GM18861 (cell line): ENCODE results near the gene TEX14.

ENCODE experiments used
- ATAC-seq: cut with Tn5 transposase; IDR thresholded peaks from one replicate; pipeline ENCODE4 v1.9.1; 2021; ENCODE audit not compliant: unreplicated experiment

The TEX14 gene

DNA sequence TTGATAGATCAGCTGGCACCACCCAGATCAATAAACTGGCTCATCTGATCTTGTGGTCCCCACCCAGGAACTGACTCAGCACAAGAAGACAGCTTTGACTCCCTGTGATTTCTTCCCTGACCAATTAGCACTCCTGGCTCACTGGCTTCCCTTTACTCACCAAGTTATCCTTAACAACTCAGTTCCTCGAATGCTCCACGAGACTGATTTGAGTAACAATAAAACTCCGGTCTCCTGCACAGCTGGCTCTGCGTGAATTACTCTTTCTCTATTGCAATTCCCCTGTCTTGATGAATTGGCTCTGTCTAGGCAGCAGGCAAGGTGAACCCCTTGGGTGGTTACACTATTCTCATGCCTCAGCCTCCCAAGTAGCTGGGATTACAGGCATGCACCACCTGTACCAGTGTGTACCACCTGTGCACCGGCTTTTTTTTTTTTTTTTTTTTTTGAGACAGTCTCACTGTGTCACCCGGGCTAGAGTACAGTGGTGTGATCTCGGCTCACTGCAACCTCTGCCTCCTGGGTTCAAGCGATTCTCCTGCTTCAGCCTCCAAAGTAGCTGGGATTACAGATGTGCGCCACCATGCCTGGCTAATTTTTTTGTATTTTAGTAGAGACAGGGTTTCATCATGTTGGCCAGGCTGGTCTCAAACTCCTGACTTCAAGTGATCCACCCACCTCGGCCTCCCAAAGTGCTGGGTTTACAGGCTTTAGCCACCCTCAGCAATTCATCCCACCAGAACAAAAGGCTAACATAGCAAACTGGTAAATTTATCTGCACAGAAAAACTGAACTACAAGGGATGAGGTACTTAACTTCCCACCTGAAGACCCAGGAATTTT, 33.7 kb downstream of the TEX14 start:
- peak; percentile 12 for ATAC-seq

GRCh38 chr17:58648236-58648635, 43.6 kb downstream of the TEX14 start:
- ATAC-seq: no peak

DNA sequence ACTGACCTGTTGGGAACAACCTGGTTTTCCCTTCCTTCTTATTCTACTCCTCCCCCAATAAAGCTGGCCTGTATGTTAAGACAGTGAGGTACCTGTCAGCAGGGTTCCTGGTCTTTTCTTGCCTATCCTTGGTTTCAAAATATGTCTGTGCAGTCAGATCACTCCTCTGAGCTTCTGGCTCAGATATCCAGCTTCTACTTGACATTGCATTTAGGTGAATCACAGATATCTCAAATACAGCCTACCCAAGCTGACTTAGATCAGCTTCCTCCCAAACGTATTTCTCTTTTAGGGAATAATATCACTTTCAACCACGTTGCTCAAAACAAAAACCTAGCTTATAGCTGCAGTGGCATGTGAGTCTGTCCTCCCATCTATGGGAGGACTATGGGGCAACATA, 48.7 kb downstream of the TEX14 start:
- ATAC-seq: no peak

- no peak for ATAC-seq
These were observed 49.9 kb downstream of the TEX14 start for GRCh38 chr17:58641887-58642311.

- ATAC-seq: no peak
These were observed 51.6 kb downstream of the TEX14 start for GRCh38 chr17:58640202-58640601.

GRCh38 chr17:58639681-58640080, 52.2 kb downstream of the TEX14 start:
- ATAC-seq: no peak

DNA sequence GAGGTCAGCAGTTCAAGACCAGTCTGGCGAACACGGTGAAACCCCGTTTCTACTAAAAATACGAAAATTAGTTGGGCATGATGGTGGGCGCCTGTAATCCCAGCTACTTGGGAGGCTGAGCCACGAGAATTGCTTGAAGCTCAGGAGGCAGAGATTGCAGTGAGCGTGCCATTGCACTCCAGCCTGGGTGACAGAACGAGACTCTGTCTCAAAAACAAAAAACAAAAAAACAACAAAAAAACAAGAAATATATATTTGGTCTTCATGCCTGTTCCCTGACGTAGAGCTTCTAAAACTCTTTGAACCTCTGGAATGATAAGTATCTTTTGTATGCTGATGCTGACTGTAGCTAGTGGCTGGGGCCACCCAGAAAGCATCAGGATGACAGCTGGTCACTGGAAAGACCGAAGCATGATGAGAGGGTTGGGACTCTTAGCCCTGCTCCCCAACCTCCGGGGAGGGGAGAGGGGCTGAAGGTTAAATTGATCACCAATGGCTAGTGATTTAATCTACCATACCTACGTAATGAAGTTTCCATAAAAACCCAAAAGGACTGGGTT, 54.8 kb downstream of the TEX14 start:
- ATAC-seq: no peak

DNA sequence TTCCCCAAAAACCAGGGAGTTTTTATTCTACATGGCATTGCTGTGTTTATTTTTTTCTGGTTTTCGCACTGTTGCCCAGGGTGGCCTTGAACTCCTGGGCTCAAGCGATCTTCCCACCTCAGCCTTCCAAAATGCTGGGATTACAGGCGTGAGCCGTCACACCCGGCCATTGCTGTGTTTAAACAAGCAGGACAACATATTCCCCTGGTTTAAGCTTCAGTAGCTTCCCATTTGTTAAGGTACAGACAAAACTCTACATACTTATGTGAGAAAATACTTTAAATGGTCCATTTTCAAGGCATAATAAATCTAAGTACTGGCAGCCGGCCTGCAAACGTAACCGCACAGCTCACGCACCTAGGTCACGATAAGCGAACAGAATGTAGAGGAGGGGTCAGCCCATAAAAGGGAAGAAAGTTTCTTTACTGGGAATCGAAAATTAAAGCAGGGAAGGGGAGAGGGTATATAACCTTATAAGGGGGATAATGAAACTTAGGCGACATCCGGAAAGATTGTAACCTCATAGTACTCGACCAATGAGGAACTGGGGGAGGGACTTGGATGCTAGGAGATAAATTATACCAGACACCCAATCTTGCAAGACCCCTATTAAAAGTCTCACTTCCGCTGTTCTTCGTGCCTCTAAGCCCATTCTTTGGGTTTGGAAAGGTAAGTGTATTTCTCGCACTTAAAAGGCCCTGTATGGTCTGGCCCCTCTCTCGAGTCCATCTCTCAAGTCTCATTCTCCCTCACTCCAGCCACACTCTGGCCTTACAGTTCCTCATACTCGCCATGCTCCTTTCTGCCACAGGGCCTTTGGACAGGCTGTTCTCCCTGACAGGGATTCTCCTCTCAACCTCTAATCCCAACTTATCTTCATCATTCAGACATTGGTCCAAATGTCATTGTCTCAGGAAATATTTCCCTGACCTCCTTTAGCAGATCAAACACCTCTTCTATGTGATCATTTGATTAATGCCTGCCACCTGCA, 59.2 kb downstream of the TEX14 start:
- ATAC-seq: no peak

GRCh38 chr17:58631523-58632323, 60.1 kb downstream of the TEX14 start:
- ATAC-seq: peak; percentile 75

DNA sequence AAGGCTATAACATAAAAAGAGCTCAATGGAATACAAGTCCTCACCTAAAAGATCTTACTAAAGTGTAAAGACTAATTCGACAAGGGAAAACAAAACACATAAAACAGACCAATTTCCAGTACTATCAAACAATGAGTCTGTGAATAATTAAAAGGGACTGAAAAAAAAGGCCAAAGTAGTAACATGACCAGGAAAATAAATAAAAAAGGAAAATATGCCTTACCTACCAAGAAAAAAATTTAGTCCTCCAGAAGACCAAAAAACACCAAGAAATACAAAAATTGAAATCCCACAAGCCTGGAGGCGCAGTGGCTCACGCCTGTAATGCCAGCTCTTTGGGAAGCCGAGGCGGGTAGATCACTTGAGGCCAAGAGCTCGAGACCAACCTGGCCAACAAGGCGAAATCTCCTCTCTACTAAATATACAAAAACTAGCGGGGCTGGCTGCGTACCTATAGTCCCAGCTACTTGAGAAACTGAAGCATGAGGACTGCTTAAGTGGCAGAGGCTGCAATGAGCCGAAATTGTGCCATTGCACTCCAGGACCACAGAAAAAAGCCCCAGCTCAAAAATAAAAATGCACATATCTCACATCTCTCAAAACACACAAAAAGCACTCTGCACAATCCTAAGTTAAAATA, 60.8 kb downstream of the TEX14 start:
- no peak for ATAC-seq

GRCh38 chr17:58626905-58627304, 64.9 kb downstream of the TEX14 start:
- ATAC-seq: no peak

DNA sequence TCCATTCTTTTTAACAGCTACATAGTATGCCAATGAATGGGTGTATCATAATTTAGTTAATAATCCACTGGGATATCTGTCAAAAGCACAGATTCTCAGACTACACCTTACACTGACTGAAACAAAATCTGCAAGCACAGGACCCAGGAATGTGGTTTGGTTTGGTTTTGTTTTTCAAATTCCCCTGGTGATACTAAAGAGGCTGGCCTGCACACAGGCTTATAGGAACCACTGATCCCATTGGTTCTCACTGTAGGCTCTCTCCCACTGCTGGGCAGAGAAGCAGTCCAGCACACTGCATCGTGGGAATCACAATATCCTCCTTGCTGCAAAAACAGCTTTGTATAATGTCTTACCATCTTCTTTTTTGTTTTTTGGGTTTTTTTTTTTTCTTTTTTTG, 67.1 kb downstream of the TEX14 start:
- no peak for ATAC-seq

- peak; percentile 66 for ATAC-seq
These were observed 70.7 kb downstream of the TEX14 start for GRCh38 chr17:58621174-58621573.

DNA sequence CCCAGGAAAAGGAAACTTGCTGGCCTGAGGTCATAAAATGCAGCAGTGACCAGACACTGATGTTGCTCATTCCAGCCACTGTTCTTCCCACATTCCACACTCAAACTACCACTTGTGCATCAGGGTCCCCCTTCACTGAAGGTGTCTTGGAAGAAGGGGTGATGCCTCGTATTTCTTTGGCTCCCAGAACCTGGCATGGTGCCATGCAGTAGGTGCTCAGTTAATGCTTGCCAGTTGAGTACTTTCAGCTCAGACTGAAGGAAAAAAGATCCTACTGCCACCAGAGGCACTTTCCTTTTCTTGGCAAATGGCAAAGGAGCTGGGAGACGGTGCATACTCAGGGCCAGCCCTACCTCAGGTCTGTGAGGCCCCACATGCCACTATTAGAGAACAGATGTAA, 73.5 kb downstream of the TEX14 start:
- no peak for ATAC-seq

GRCh38 chr17:58617563-58617962, 74.3 kb downstream of the TEX14 start:
- ATAC-seq: no peak

DNA sequence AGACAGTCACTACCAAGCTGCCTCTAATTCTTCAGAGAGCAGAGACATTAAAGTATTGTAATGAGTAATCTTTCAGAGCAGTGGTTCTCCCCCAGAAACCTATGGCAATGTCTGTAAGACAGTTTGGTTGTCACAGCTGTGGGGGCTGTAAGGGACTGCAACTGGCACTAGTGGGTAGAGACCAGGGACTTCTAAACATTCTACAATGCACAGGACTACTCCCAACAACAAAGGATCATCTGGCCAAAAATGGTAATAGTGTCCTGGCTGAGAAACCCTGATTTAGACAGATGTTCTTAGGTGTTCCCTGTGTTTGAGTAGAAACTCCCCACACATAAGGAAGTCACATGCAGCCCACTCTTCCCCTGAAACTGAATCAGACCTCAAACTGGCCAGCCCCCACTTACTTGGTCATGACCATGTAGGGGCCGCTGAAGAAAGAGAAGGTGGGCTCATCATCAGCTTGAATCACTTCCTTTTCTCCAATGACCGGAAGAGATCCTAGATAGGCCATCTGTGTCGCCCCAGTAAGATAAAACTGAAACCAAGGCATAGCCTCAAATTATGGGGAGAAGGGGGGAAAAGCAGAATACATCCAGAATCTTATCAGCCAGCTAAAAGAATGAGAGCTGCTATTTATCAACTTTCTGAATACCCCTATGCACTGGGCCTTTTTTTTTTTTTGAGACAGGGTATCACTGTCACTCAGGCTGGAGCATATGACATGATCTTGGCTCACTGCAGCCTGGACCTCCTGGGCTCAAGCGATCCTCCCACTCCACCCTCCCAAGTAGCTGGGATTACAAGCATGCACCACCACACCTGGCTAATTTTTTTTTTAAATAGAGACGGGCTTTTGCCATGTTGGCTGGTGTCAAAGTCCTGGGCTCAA, 75.8 kb downstream of the TEX14 start:
- ATAC-seq: peak; percentile 45

GRCh38 chr17:58614859-58615459, 76.9 kb downstream of the TEX14 start:
- ATAC-seq: no peak

- no peak for ATAC-seq
These were observed 80.5 kb downstream of the TEX14 start for GRCh38 chr17:58611331-58611730.

- ATAC-seq: no peak
These were observed 84.9 kb downstream of the TEX14 start for GRCh38 chr17:58606934-58607333.
